GM13977 (cell line): ENCODE results near the gene PIK3R2.

ENCODE experiments used
- DNase-seq: peaks from one replicate; pipeline ENCODE4 v3.0.0; 2012; ENCODE audit warnings: low spot score
- in situ Hi-C: fragments of 300-500 bp; cut with MboI; formaldehyde crosslinking; loops from one replicate; pipeline ENCODE4 v1.12.0; 2022; ENCODE audit warnings: low sequenced_read_pairs, low pct_unique_long_range_greater_than_20kb, mixed read lengths, inconsistent platforms; ENCODE audit not compliant: unreplicated experiment
- TF ChIP-seq, protein P1 (sequence below): IDR thresholded peaks from 2 replicates; pipeline ENCODE4 v1.5.1; 2012; ENCODE audit warnings: mild to moderate bottlenecking, control low read depth; ENCODE audit not compliant: insufficient read depth; ENCODE audit errors: extremely low read depth, missing control alignments

The PIK3R2 gene

DNA sequence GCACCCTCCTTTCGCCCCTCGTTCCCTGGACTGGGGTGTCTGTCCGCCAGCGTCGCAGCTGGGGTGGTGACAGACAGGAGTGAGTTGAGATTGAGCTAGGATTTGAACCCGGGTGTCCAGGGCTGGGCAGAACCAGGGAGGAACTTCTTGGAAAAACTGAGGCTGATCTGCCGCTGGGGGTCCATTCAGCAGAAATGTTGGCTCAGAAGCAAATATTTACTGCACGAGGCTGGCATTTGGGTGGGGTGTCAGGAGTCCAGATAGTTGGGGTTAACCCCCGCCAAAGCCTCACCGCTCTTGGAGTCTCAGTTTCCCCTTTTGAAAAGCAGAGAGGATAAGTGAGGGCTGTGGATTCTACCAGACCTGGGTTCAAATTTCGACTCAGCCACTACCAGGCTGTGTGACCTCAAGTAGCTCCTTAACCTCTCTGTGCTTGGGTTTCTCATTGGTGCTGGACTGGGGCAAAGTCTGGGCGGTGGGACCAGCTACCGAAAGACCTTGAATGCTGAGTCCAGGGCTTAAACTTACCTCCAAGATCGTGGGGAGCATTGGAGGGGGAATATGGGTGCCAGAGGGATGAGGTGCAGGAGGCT is 34.4 kb upstream of the PIK3R2 start:
- DNase-seq, result no peak
- TF ChIP-seq, protein P1, sequence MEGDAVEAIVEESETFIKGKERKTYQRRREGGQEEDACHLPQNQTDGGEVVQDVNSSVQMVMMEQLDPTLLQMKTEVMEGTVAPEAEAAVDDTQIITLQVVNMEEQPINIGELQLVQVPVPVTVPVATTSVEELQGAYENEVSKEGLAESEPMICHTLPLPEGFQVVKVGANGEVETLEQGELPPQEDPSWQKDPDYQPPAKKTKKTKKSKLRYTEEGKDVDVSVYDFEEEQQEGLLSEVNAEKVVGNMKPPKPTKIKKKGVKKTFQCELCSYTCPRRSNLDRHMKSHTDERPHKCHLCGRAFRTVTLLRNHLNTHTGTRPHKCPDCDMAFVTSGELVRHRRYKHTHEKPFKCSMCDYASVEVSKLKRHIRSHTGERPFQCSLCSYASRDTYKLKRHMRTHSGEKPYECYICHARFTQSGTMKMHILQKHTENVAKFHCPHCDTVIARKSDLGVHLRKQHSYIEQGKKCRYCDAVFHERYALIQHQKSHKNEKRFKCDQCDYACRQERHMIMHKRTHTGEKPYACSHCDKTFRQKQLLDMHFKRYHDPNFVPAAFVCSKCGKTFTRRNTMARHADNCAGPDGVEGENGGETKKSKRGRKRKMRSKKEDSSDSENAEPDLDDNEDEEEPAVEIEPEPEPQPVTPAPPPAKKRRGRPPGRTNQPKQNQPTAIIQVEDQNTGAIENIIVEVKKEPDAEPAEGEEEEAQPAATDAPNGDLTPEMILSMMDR, result no peak
- in situ Hi-C loops, result no loop called here

DNA sequence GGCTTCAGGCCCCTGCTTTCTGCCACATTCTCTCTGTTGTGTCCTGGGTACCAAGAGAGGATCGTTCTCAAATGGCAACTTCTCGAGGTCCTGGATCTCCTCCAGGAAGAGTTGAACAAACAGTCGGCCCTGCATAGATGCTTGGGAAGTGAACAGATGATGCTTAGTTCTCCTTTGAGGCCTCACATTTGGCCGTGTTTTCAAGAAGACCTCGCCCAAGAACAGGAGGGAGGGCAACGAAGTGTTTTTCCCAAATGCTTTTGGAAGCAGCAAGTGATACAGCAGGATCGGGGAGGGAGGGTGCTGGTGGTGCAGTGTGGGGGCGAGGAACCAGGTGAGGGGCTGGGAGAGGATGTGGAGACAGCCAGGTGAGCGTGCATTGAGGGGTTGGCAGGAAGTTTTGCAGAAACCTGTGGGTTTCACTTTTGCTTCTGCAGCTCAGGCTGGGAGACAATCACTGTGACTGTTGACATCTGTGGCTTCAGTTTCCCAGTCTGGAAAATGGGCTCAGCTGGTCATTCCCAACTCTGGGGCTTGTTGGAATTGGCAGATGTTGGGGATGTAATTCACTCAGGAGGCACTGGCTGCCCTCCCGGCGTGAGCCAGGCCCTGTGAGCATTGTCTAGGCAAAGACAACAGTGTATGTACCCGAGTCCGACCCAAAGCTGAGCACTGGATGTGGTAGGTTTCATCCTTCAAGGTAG is 33.8 kb upstream of the PIK3R2 start:
- in situ Hi-C loops, result no loop called here
- DNase-seq, result no peak
- TF ChIP-seq, protein P1, result no peak

DNA sequence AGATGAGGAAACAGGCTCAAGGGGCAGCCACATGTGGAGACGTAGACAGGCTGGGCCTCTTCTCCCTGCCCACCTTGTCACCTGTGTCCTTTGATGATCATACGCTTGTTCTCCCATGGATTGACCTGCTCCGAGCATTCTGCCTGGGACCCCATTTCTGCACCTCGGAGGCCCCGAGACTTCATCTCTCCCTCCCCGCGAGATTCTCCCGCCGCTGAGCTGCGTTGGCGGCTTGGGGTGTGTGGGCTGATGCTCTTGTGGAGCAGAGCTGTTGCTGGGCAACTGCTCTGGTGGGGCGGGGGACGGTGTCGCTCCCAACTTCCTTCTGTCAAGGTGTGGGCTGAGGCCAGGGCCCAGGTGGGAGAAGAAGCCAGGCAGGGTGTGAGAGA is 33.3 kb upstream of the PIK3R2 start:
- in situ Hi-C loops, result no loop called here
- TF ChIP-seq, protein P1, result no peak
- no peak for DNase-seq

DNA sequence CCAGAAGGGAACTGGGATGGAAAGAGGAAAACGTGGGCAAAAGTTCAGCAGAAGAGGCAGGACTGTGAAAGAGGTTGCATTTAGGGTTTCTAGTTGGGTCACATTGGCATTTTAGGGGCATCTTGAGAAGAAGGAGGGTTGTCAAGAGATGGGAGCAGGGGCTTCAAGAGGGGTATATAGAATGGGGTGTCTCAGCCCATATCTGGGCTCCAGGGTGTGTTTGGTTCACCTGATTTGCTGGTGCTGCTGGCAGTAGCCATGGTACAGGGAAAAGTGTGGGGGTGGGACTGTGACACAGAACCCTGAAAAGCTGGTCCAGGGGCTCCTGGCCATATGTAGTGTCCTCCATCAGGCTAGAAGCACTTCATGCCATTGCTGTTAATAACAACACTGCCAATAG is 32.8 kb upstream of the PIK3R2 start:
- no peak for DNase-seq
- TF ChIP-seq, protein P1, result no peak
- in situ Hi-C loops, result no loop called here

DNA sequence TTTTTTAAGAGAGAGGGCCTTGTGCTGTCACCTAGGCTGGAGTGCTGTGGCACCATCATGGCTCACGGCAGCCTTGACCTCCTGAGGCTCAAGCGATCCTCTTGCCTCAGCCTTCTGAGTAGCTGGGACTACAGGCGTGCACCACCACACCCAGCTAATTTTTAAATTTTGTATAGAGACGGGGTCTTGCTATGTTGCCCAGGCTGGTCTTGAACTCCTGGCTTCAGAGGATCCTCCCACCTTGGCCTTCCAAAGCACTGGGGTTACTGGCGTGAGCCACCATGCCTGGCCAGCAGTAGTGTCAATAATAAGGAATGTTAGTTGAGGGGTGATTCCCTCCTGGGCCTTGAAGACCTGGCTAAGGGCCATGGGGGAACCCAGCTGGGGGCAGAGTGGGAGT is 31.8 kb upstream of the PIK3R2 start:
- DNase-seq, result no peak
- TF ChIP-seq, protein P1, result no peak
- in situ Hi-C loops, result no loop called here

DNA sequence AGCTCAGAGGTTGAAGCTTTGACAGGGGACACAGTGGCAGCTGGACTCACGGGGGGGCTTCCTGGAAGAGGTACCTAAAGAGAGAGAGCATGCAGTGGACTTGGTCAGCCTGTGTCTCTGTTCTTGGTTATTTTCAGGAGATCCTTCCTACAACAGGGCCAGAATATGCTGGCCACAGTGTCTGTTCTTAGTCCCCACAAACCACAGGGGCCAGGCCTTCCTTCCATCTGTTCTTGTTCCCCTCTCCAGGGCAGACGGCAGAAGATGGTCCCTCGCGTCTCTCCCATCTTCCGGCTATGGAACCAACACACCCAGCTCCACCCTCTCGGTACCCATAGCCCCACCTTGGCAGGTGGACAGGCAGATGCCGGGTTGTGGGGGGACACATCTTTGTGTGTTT is 30.5 kb upstream of the PIK3R2 start:
- in situ Hi-C loops, result no loop called here
- DNase-seq, result no peak
- TF ChIP-seq, protein P1, result no peak
